GM12875 (cell line): Measurements from ENCODE around the gene SELENOI.

ENCODE experiments used
- H3K4me3 ChIP-seq: one replicate; pipeline ENCODE4 v1.5.1; 2011; ENCODE audit warnings: low read depth, low read length, control low read depth
- TF ChIP-seq, protein P1 (sequence below): IDR thresholded peaks from 2 replicates; pipeline ENCODE4 v1.5.1; 2011; ENCODE audit warnings: low read depth, mild to moderate bottlenecking, control low read depth, inconsistent platforms, low read length, moderate library complexity, borderline replicate concordance; ENCODE audit not compliant: insufficient read depth

The SELENOI gene

DNA sequence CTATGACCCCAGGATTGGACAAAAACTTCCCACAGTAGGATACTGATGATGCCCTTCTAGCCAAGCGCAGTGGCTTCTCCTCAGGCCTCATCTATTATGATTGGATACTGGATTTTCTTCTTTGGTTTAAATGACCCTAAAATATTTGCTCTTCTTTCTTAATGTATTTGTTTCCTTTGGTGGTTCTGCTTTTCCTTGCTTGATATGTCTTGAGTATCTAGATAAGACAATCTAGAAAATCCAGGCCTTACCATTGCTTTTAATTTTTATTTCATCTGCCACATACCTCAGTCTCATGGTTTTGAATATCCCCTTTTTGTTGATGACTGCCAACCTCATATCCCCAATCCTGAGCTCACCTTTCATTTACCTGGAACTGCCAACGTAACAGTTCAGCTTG, 96.4 kb downstream of the SELENOI start:
- no peak overlapping the region for H3K4me3 ChIP-seq
- TF ChIP-seq, protein P1, sequence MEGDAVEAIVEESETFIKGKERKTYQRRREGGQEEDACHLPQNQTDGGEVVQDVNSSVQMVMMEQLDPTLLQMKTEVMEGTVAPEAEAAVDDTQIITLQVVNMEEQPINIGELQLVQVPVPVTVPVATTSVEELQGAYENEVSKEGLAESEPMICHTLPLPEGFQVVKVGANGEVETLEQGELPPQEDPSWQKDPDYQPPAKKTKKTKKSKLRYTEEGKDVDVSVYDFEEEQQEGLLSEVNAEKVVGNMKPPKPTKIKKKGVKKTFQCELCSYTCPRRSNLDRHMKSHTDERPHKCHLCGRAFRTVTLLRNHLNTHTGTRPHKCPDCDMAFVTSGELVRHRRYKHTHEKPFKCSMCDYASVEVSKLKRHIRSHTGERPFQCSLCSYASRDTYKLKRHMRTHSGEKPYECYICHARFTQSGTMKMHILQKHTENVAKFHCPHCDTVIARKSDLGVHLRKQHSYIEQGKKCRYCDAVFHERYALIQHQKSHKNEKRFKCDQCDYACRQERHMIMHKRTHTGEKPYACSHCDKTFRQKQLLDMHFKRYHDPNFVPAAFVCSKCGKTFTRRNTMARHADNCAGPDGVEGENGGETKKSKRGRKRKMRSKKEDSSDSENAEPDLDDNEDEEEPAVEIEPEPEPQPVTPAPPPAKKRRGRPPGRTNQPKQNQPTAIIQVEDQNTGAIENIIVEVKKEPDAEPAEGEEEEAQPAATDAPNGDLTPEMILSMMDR = no peak

GRCh38 chr2:26442707-26443106, 96.8 kb downstream of the SELENOI start:
- no peak overlapping the region for H3K4me3 ChIP-seq
- TF ChIP-seq, protein P1 = no peak

- H3K4me3 ChIP-seq = no peak overlapping the region
- TF ChIP-seq, protein P1 = no peak
These were observed 98.3 kb downstream of the SELENOI start for GRCh38 chr2:26444236-26444635.
